ENCODE measurements around the gene GNG8. TPM values are rescaled to one million over a fixed set of nuclear protein-coding genes. Genes with fewer than 3 reads are reported as not detected.
A peak's percentile ranks its signal among the peaks of the same experiment; 100 is the strongest.

GNG8 gene
- 1 to 10 TPM in 1 of 2 donors, not detected in 1; 9.6 TPM for total RNA-seq

GRCh38 chr19:46635920-46636761 is at the start of gene GNG8:
GNG8 (minus strand) TSS chr19:46636202; CDS start chr19:46634682, 1,520 bp downstream.
- no peak for ATAC-seq (replicated peaks)
- peaks cover 6% of the 10 kb centered on the region for H3K36me3 Mint-ChIP-seq (ENCODE audit: low read depth)
- no peak within 1 kb of the TSS for H3K4me3 Mint-ChIP-seq
- H3K9me3 Mint-ChIP-seq = no peaks in the 10 kb centered on the region
- H3K27me3 Mint-ChIP-seq = peaks cover 4% of the 10 kb centered on the region
- no peak within 1 kb of the TSS for H3K27ac Mint-ChIP-seq
- peaks cover 10% of the 10 kb centered on the region for H3K4me1 Mint-ChIP-seq

GRCh38 chr19:46685189-46685588 is 49.2 kb upstream of the GNG8 start:
- no peak for ATAC-seq (replicated peaks)
- Mint-ChIP-seq H3K9me3 (no peaks in the 10 kb centered on the region), H3K27me3 (no peaks in the 10 kb centered on the region), H3K4me3 (no peak overlapping the region), H3K36me3 (ENCODE audit: low read depth) (peaks cover 100% of the 10 kb centered on the region), H3K27ac (peak overlapping the region; percentile 84), H3K4me1 (peaks cover under 1% of the 10 kb centered on the region)

GRCh38 chr19:46678110-46678732 is 42.2 kb upstream of the GNG8 start:
- Mint-ChIP-seq H3K27ac (peak overlapping the region; percentile 68), H3K4me3 (no peak overlapping the region), H3K4me1 (peaks cover 10% of the 10 kb centered on the region), H3K36me3 (ENCODE audit: low read depth) (peaks cover 100% of the 10 kb centered on the region), H3K9me3 (no peaks in the 10 kb centered on the region), H3K27me3 (no peaks in the 10 kb centered on the region)
- ATAC-seq (replicated peaks) = peak; percentile 89

GRCh38 chr19:46674416-46675178 is 38.6 kb upstream of the GNG8 start:
- no peak for ATAC-seq (replicated peaks)
- no peak overlapping the region for H3K4me3 Mint-ChIP-seq
- peak overlapping the region; percentile 7 for H3K27ac Mint-ChIP-seq
- no peaks in the 10 kb centered on the region for H3K9me3 Mint-ChIP-seq
- peaks cover 68% of the 10 kb centered on the region for H3K36me3 Mint-ChIP-seq (ENCODE audit: low read depth)
- no peaks in the 10 kb centered on the region for H3K27me3 Mint-ChIP-seq
- H3K4me1 Mint-ChIP-seq = peaks cover 10% of the 10 kb centered on the region

GRCh38 chr19:46670813-46671212 is 34.8 kb upstream of the GNG8 start:
- H3K27ac Mint-ChIP-seq = no peak overlapping the region
- H3K27me3 Mint-ChIP-seq = no peaks in the 10 kb centered on the region
- no peak overlapping the region for H3K4me3 Mint-ChIP-seq
- no peak for ATAC-seq (replicated peaks)
- no peaks in the 10 kb centered on the region for H3K9me3 Mint-ChIP-seq
- peaks cover 30% of the 10 kb centered on the region for H3K36me3 Mint-ChIP-seq (ENCODE audit: low read depth)
- H3K4me1 Mint-ChIP-seq = no peaks in the 10 kb centered on the region

- Mint-ChIP-seq H3K4me3 (no peak overlapping the region), H3K36me3 (ENCODE audit: low read depth) (peaks cover 9% of the 10 kb centered on the region), H3K9me3 (no peaks in the 10 kb centered on the region), H3K27me3 (no peaks in the 10 kb centered on the region), H3K27ac (no peak overlapping the region), H3K4me1 (no peaks in the 10 kb centered on the region)
- ATAC-seq (replicated peaks) = no peak
Measured at GRCh38 chr19:46668662-46669061, 32.7 kb upstream of the GNG8 start.

- H3K4me1 Mint-ChIP-seq = peaks cover 7% of the 10 kb centered on the region
- H3K9me3 Mint-ChIP-seq = no peaks in the 10 kb centered on the region
- no peaks in the 10 kb centered on the region for H3K27me3 Mint-ChIP-seq
- H3K36me3 Mint-ChIP-seq (ENCODE audit: low read depth) = no peaks in the 10 kb centered on the region
- ATAC-seq (replicated peaks) = no peak
- no peak overlapping the region for H3K27ac Mint-ChIP-seq
- no peak overlapping the region for H3K4me3 Mint-ChIP-seq
Measured at GRCh38 chr19:46665072-46665471, 29.1 kb upstream of the GNG8 start.

GRCh38 chr19:46661735-46662592 is 26.0 kb upstream of the GNG8 start:
- peaks cover 14% of the 10 kb centered on the region for H3K4me1 Mint-ChIP-seq
- H3K27me3 Mint-ChIP-seq = peaks cover 15% of the 10 kb centered on the region
- H3K36me3 Mint-ChIP-seq (ENCODE audit: low read depth) = peaks cover under 1% of the 10 kb centered on the region

GRCh38 chr19:46661020-46661731 is 25.2 kb upstream of the GNG8 start, which contains the start of gene DACT3:
DACT3 (minus strand) TSS chr19:46661182; CDS start chr19:46661064, 118 bp downstream.
- peaks cover 18% of the 10 kb centered on the region for H3K4me1 Mint-ChIP-seq
- ATAC-seq (replicated peaks) = peak; percentile 90
- peak within 1 kb of the TSS; percentile 85 for H3K4me3 Mint-ChIP-seq
- H3K27me3 Mint-ChIP-seq = peaks cover 20% of the 10 kb centered on the region
- H3K27ac Mint-ChIP-seq = peak within 1 kb of the TSS; percentile 76
- peaks cover 5% of the 10 kb centered on the region for H3K36me3 Mint-ChIP-seq (ENCODE audit: low read depth)
- H3K9me3 Mint-ChIP-seq = no peaks in the 10 kb centered on the region

More at GRCh38 chr19:46661735-46662592, 26.0 kb upstream of the GNG8 start:
- peak; percentile 57 for ATAC-seq (replicated peaks)
- Mint-ChIP-seq H3K27ac (peak overlapping the region; percentile 76), H3K4me3 (peak overlapping the region; percentile 85), H3K9me3 (no peaks in the 10 kb centered on the region)

GRCh38 chr19:46660551-46661019 is 24.6 kb upstream of the GNG8 start:
- ATAC-seq (replicated peaks) = no peak
- Mint-ChIP-seq H3K27ac (no peak overlapping the region), H3K9me3 (no peaks in the 10 kb centered on the region), H3K4me3 (peak overlapping the region; percentile 85), H3K27me3 (peaks cover 20% of the 10 kb centered on the region), H3K4me1 (peaks cover 18% of the 10 kb centered on the region), H3K36me3 (ENCODE audit: low read depth) (peaks cover 5% of the 10 kb centered on the region)

GRCh38 chr19:46660008-46660517 is 24.1 kb upstream of the GNG8 start:
- no peak for ATAC-seq (replicated peaks)
- Mint-ChIP-seq H3K27ac (no peak overlapping the region), H3K4me3 (peak overlapping the region; percentile 85), H3K4me1 (peaks cover 18% of the 10 kb centered on the region), H3K27me3 (peaks cover 22% of the 10 kb centered on the region), H3K9me3 (no peaks in the 10 kb centered on the region), H3K36me3 (ENCODE audit: low read depth) (peaks cover 5% of the 10 kb centered on the region)

GRCh38 chr19:46659151-46660007 is 23.4 kb upstream of the GNG8 start:
- Mint-ChIP-seq H3K27me3 (peaks cover 25% of the 10 kb centered on the region), H3K4me3 (peak overlapping the region; percentile 85), H3K36me3 (ENCODE audit: low read depth) (peaks cover 5% of the 10 kb centered on the region), H3K9me3 (no peaks in the 10 kb centered on the region), H3K4me1 (peaks cover 18% of the 10 kb centered on the region), H3K27ac (no peak overlapping the region)
- ATAC-seq (replicated peaks) = no peak
